ENCODE data around the gene OXSR1.
"Not testable (repeated sequence)": the region's sequence is repeated elsewhere in the genome, so short reads cannot be mapped to it uniquely, and the experiment has no call there.

Gene OXSR1

DNA sequence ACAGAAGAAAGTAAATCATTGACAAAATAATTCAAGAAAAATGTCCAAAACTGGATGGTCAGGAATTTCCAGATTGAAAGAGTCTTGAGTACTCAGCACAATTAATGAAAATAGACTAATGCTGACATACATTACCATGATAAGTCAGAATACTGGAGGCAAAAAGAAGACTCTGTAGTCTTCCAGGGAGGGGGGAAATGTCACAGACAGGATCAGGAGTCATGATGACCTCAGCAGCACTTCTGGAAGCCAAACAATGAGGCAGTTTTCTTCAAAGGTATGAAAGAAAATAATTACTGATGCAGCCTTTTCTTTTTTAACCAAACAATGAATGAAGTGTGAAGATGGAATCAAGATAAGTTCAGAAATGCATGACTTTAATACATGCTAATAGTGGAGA is 70.1 kb downstream of the OXSR1 start:
- DNase-seq: no peak

- DNase-seq: no peak
Observed at GRCh38 chr3:38238416-38239008, 73.2 kb downstream of the OXSR1 start.

- not testable (repeated sequence) for DNase-seq
Observed at GRCh38 chr3:38242812-38243211, 77.5 kb downstream of the OXSR1 start.

DNA sequence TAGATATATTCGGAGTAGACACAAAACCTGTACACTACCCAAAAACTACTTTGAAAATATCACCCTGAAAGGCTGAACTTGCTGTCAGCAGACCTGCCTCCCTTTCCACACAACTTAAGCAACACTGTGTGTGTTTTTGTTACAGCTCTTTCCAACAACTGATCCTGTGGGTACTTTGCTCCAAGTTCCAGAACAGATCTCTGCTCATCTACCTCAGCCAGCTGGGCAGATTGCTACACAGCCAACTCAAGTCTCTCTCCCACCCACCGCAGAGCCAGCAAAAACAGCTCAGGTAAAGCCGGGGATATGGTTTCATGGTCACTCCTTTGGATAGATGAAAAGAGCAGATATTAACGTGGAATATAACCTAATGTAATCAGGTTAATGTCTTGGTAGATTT is 80.6 kb downstream of the OXSR1 start:
- no peak for DNase-seq

DNA sequence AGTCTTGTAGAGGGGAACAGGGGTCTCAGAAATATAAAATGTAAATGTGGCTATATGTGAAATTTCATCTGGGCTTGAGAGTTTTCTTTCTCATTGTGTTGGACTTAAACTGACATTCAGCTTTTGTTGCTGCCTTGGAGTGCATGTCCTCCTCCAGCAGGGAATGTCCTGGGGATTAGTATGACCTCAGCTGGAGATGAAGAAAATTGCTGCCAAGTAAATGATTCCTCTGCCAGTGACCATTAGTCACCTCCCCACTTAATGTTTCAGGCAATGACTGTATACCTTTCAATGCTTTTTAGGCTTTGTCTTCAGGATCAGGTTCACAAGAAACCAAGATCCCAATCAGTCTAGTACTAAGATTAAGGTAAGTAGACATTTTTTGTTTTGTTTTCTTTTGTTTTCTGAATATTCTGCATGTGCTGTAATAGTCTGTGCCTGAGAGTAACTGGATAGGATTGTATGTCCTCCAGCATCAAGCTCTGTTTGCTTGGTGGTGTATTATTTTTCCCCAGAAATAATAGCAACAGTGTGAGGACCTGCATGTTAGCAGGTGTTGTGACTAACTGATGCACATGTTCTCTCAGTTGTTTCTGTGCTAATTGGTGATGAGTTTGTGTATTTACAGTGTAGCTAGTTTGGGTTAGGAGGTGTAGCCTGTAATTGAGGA is 82.2 kb downstream of the OXSR1 start:
- no peak for DNase-seq

GRCh38 chr3:38250198-38250597 is 84.9 kb downstream of the OXSR1 start:
- DNase-seq: no peak

- DNase-seq: no peak
Observed at GRCh38 chr3:38251197-38251596, 85.9 kb downstream of the OXSR1 start.

DNA sequence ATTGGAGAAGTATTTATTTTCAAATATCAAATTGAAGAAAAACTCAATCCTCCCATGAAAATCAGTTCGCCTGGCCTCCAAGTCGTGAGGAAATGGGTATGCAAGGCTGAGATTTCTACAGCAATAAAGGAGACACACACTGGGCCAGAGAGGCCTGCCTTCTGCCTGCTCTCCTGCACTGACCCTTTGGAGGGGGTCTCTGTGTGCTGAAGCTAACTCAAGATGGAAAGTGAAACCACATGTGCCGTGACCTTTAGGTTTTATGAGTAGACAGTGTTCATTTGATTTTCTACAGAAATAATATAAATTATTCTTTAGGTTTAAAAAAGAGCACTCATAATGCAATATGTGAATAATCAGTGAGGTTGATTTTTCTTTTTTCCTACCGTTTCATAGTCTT is 88.4 kb downstream of the OXSR1 start:
- no peak for DNase-seq

DNA sequence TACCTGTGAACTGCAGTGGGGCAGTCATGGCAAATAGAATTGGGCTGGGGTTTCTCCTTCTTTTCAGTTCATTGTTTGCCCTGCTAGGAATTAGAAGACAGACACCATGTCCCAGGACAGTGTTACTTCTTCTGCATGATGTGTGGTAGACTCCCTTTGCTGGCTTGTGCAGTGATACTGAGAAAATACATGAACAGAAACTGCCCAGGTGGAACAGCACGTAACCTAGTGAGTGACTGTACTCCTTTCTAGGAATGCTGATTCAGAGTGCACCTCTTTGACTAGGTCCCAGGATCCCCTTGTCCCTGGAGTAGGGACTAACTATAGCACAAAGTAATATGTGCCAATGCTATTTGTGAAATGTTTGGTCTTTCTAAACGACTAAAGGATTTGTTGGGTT is 89.5 kb downstream of the OXSR1 start:
- DNase-seq: no peak

- DNase-seq: no peak
Observed at GRCh38 chr3:38255627-38256026, 90.3 kb downstream of the OXSR1 start.

DNA sequence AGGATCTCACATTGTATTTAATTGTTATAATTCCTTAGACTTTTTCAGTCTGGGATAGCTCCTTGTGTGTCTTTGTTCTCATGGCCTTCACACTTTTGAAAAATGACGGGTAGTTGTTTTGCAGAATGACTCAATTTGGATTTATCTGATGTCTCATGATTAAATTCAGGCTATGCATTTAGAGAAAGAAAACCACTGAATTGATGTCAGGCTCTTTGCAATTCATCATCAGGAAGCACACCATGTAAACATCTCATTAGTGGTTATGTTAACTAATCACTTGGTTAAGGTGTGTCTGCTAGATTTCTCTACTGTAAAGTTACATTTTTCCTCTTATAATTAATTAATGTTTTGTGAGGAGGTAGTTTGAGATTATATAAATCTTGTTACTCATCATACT is 92.2 kb downstream of the OXSR1 start:
- no peak for DNase-seq

DNA sequence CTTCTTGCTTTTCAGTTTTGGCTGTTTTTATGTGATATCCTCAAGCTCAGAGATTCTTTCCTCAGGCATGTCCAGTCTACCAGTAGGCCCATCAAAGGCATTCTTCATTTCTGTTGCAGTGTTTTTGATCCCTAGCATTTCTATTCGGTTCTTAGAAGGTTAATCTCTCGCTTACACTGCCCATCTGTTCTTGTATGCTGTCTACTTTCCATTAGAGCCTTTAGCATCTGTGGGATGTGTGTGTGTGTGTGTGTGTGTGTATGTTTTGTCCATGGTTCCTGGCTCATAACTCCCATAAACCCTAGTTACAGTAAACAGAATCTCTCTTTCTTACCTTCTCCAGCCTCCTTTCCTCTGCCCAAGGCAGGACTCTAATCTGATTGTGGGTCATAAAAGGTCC is 95.1 kb downstream of the OXSR1 start:
- DNase-seq: no peak

DNA sequence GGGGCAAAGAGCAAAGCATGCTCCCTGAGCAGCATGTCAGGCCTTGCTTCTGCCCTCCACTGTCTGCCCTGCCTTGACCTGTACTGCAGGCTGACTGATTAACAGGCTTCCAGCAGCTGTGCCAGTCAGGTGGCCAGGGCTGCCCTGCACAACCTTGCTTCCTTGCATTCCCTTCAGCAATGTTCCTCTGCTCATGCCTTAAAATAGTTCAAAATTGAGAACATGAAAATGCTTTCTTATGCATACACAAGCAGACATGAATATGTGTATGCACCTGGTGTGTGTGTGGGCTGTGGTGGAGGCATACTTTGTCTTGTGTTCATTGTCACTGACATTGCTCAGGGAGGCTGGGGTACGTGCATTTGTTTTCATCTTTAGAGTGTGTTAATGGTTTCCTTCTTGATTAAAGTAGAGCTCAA is 99.0 kb downstream of the OXSR1 start:
- DNase-seq: no peak

- no peak for DNase-seq
Observed at GRCh38 chr3:38264779-38265178, 99.4 kb downstream of the OXSR1 start.

- no peak for DNase-seq
Observed at GRCh38 chr3:38265604-38266307, 100.4 kb downstream of the OXSR1 start, which contains the start of gene SLC22A13. Gene SLC22A13, plus strand, starts transcription at chr3:38265812. Its CDS starts 49 bp downstream, at chr3:38265861.

DNA sequence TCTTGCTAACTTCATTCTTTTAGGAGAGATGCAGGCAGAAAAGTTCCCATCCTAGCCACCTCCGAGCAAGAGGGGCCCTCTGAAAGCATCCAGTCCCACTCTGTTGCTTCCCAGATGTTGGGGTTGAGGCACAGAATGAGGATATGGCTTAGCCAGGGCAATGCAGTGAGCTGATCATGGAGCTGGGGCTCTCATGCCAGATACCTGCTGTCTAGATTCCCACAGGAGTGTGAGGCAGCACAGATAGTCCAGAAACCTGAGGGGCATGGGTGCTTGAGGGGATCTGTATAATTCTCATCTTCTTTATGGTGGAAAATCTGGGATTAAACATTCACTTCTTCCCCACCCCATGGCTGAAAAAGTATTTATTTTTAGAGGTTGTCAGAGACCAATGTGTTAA is 101.5 kb downstream of the OXSR1 start:
- no peak for DNase-seq

DNA sequence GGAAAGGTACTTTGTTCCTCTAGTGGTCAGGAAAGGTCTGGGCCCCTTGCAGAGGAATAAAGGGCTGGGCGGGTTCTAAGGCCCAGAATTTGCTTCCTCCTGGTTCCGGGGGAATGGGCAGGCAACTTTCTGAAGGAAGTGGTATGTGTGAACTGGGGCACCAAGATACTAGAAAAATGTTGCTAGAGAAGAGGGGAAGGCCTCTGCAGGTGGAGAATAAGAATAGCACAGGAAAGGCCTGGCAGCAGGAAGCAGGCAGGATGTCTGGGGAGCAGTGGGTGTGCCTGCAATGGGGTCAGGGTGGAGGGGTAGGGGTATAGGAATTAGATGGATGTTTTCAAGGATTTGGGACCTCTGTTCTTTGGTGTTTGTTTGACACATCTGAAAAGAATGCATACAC is 102.3 kb downstream of the OXSR1 start:
- DNase-seq: no peak

DNA sequence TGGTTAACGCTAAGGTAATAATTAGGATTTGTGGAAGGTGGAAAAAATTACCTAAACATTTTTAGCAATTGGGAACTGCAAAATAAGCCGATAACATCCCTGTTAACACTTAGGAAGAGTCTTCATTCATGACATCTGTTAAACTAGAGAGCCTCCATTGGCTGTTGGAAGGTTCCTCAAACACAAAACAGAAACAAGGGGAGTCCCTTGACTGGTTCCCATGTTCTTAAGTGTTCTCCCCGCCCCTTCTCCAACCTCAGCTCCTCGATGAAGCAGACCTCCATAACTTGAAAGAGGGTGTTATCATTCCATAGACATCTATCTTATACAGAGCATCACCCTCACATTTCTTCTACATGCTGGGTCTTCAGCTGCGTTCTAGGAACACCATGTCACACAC is 102.8 kb downstream of the OXSR1 start:
- DNase-seq: no peak

DNA sequence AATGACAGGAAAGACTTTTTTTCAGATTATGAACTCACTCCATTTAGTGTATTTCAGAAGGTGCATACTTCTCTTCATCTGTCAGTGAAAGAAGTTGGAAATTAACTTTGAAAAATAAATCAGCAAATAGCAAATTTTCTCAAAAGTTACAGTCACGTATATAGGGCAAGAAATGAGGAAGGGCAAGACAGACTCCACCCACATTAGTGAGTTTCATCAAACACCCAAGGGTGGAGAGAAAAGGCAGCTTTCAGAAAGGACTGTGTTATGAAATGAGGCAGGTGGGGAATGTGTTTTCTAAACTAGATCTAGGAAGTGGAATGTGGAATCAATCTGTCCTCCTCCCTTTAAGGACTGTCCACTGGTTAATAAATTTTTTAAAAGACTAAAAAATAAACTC is 103.2 kb downstream of the OXSR1 start:
- DNase-seq: no peak

GRCh38 chr3:38270606-38271005 is 105.3 kb downstream of the OXSR1 start:
- no peak for DNase-seq

DNA sequence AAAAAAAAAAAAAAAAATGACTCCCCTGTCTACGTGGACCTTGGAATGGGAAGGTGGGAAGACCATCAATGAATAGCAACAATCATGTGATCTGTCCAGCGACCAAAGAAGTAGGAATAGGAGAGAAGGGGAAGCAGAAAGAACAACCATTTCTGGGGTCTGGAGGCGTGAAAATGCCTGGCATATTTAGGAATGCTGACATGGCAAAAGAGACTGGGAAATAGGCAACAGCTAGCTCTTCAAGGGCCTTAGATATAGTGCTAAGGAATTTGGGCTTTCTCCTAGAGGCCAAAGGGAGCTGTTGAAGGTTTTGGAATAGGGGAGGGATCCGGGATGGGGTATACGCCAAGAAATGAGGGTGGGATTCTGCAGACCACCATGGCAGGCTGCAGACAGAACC is 106.2 kb downstream of the OXSR1 start:
- DNase-seq: no peak

DNA sequence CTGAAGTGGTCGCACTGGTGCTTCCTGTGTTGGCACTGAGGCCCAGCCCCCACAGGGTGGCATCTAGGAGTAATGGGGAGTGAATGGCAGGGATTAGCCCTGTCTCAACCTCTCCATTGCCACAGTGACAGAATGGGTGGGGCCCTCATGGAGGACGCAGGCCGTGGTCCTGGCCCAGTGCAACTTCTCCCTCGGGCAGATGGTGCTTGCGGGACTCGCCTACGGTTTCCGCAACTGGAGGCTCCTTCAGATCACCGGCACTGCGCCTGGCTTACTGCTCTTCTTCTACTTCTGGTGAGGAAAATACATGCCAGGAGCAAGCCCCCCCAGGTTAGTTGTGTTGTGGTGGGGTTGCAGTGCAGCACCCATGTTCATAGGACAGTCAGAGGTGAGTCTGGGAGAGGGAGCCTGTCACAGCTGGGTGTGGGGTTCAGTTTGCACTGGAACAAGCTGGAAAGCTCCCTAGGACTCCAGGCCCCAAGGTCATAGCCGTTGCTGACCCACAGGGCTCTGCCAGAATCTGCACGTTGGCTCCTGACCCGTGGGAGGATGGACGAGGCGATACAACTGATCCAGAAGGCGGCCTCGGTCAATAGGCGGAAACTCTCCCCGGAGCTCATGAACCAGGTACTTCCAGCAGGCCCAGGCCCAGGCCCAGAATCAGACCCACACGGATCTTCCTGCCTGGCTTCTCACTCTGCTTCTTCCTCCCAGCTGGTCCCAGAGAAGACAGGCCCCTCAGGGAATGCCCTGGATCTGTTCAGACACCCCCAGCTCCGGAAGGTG is 109.7 kb downstream of the OXSR1 start:
- DNase-seq: no peak

GRCh38 chr3:38275658-38276057 is 110.3 kb downstream of the OXSR1 start:
- no peak for DNase-seq

Measured in activated CD4-positive, alpha-beta T cell treated with anti-CD3 and anti-CD28 coated beads, Interleukin-2, amount 50 U/mL, for 4 hours (primary cell).